Measurements from ENCODE around the gene EXTL1.

- TF ChIP-seq CTCF (IDR thresholded peaks at IDR 0.05): no peak
- no peak for TF ChIP-seq POLR2A (IDR thresholded peaks at IDR 0.05)
These were observed 57.6 kb downstream of the EXTL1 start for GRCh38 chr1:26079178-26079563.

All from breast epithelium (tissue), 3 donors.